OCI-LY7 (cell line): ENCODE results near the gene FLNB. TPM values are rescaled to one million over a fixed set of nuclear protein-coding genes. Genes with fewer than 3 reads are reported as not detected.

Source experiments
- BruUV-seq: library from RNA; stranded (reverse); fragments of 400-500 nt; replicated peaks from 2 replicates; lab custom pipeline; 2021; lab: Mats Ljungman, UMichigan
- CTCF ChIA-PET: fragments of 300-600 bp; sonication (Branson Sonifier 250); formaldehyde crosslinking; loops from one replicate; lab custom pipeline; 2022; ENCODE audit warnings: antibody characterized with exemption; ENCODE audit not compliant: unreplicated experiment; lab: Charles Lee
- POLR2A ChIA-PET: fragments of 300-600 bp; sonication (Branson Sonifier 250); formaldehyde crosslinking; loops from one replicate; lab custom pipeline; 2022; ENCODE audit warnings: antibody characterized with exemption; lab: Charles Lee
- DNase-seq: peaks from one replicate; pipeline ENCODE4 v3.0.0-alpha.2; 2015; ENCODE audit warnings: low spot score
- H2AFZ ChIP-seq: fragments of 200-600 bp; sonication (generic), shearing (Covaris generic); 2 replicates; pipeline ENCODE4 v1.6.1; 2014; ENCODE audit warnings: mild to moderate bottlenecking, antibody characterized with exemption, low read length, moderate library complexity
- H3K27ac ChIP-seq: fragments of 200-600 bp; sonication (generic); 2 replicates; pipeline ENCODE4 v1.5.1; 2014; ENCODE audit warnings: mixed run types, low read depth, mild to moderate bottlenecking, moderate library complexity, low read length, inconsistent platforms; ENCODE audit not compliant: poor library complexity, severe bottlenecking
- H3K36me3 ChIP-seq: fragments of 200-600 bp; sonication (generic); 2 replicates; pipeline ENCODE4 v1.6.1; 2014; ENCODE audit warnings: mild to moderate bottlenecking, antibody characterized with exemption, low read length, moderate library complexity, mixed read lengths; ENCODE audit not compliant: insufficient read depth
- H3K4me1 ChIP-seq: fragments of 200-600 bp; sonication (generic); 2 replicates; pipeline ENCODE4 v1.5.1; 2014; ENCODE audit warnings: mild to moderate bottlenecking, low read length; ENCODE audit not compliant: insufficient read depth, poor library complexity, severe bottlenecking
- H3K4me2 ChIP-seq: fragments of 200-600 bp; sonication (generic); 2 replicates; pipeline ENCODE4 v1.6.1; 2014; ENCODE audit warnings: mild to moderate bottlenecking, low read length
- H3K4me3 ChIP-seq: fragments of 200-600 bp; sonication (generic); 2 replicates; pipeline ENCODE4 v1.5.1; 2014; ENCODE audit warnings: mild to moderate bottlenecking, low read depth, low read length; ENCODE audit not compliant: poor library complexity, severe bottlenecking
- H3K79me2 ChIP-seq: fragments of 200-600 bp; sonication (generic); 2 replicates; pipeline ENCODE4 v1.6.1; 2016; ENCODE audit warnings: low read depth, mild to moderate bottlenecking, low read length, moderate library complexity, mixed read lengths; ENCODE audit not compliant: insufficient read depth
- H3K9me2 ChIP-seq: fragments of 200-600 bp; sonication (generic); 2 replicates; pipeline ENCODE4 v1.6.1; 2016; ENCODE audit warnings: mild to moderate bottlenecking, low read length, mixed read lengths; ENCODE audit not compliant: insufficient read depth
- H3K9me3 ChIP-seq: fragments of 200-600 bp; sonication (generic); 2 replicates; pipeline ENCODE4 v1.6.1; 2014; ENCODE audit warnings: mild to moderate bottlenecking, mixed run types, low read length, mixed read lengths
- H4K20me1 ChIP-seq: fragments of 200-600 bp; sonication (generic); 2 replicates; pipeline ENCODE4 v1.6.1; 2014; ENCODE audit warnings: mild to moderate bottlenecking, antibody characterized with exemption, low read length, moderate library complexity, mixed read lengths; ENCODE audit not compliant: insufficient read depth
- CTCF ChIP-seq: fragments of 200-600 bp; sonication (generic); conservative IDR thresholded peaks from 2 replicates; pipeline ENCODE4 v1.5.1; 2014; ENCODE audit warnings: mild to moderate bottlenecking, antibody characterized with exemption, low read length, moderate library complexity, mixed read lengths
- EZH2phosphoT487 ChIP-seq: fragments of 200-600 bp; sonication (generic); IDR thresholded peaks from 2 replicates; pipeline ENCODE4 v1.6.1; 2018; ENCODE audit warnings: low read depth, borderline replicate concordance, mild to moderate bottlenecking, mixed run types, antibody characterized with exemption, low read length, moderate library complexity, mixed read lengths
- intact Hi-C: fragments of 100-400 bp; cut with micrococcal nuclease; formaldehyde crosslinking; loops from one replicate; pipeline ENCODE4 v1.10.0; 2022; ENCODE audit not compliant: unreplicated experiment
- total RNA-seq, 2 experiments: library from RNA; depleted of rRNA in 1 of 2; stranded (reverse); fragments of >200 nt in 1 of 2; shearing (Covaris generic) in 1 of 2; gene quantifications; 2 replicates each; pipeline ENCODE4 v1.2.3, GENCODE V29; 2014 to 2022

Gene FLNB
- total RNA-seq, 2 experiments from 2014 or later = 29.9 to 39.1 TPM

- intact Hi-C loops = loop anchor here (10.0 kb wide), 1 partner anchor 450 kb away; no protein-coding TSS in a partner anchor
- ChIA-PET POLR2A (interaction anchor here (1.6 kb wide), 1 partner anchor 122 kb away, joined by 3 read pairs; the partner anchor contains the start of genes HTD2 and RPP14), CTCF (no interaction called here)
- no peak overlapping the region for H3K27ac ChIP-seq
- no peaks in the 10 kb centered on the region for H3K9me3 ChIP-seq
- H3K4me2 ChIP-seq = no peak overlapping the region
- no peak overlapping the region for H3K4me3 ChIP-seq
- DNase-seq = no peak
- H4K20me1 ChIP-seq = no peaks in the 10 kb centered on the region
- no peaks in the 10 kb centered on the region for H3K9me2 ChIP-seq
- H2AFZ ChIP-seq = no peak overlapping the region
- TF ChIP-seq CTCF = no peak
- TF ChIP-seq EZH2phosphoT487 = no peak
- no peaks in the 10 kb centered on the region for H3K4me1 ChIP-seq
- H3K79me2 ChIP-seq = no peaks in the 10 kb centered on the region
- no peaks in the 10 kb centered on the region for H3K36me3 ChIP-seq
- BruUV-seq = no TSS peak
Measured at GRCh38 chr3:58184309-58184981, 176.2 kb downstream of the FLNB start.

- BruUV-seq = no TSS peak
- Histone ChIP-seq H3K4me1 (no peaks in the 10 kb centered on the region), H3K27ac (no peak overlapping the region), H3K9me3 (no peaks in the 10 kb centered on the region), H3K4me2 (no peak overlapping the region), H3K36me3 (no peaks in the 10 kb centered on the region), H4K20me1 (no peaks in the 10 kb centered on the region), H3K79me2 (no peaks in the 10 kb centered on the region), H2AFZ (no peak overlapping the region), H3K4me3 (no peak overlapping the region), H3K9me2 (no peaks in the 10 kb centered on the region)
- DNase-seq = no peak
- intact Hi-C loops = loop anchor here (5.0 to 10.0 kb wide), 2 partner anchors 52 to 450 kb away; partner anchors contain the start of gene ABHD6
- POLR2A ChIA-PET = interaction anchor here (1.6 kb wide), 1 partner anchor 121 kb away, joined by 3 read pairs; the partner anchor contains the start of genes HTD2 and RPP14
- CTCF ChIA-PET = no interaction called here
- no peak for TF ChIP-seq EZH2phosphoT487
- no peak for TF ChIP-seq CTCF
Measured at GRCh38 chr3:58184982-58185360, 176.7 kb downstream of the FLNB start.

- Histone ChIP-seq H4K20me1 (no peaks in the 10 kb centered on the region), H3K4me2 (no peak overlapping the region), H2AFZ (no peak overlapping the region), H3K79me2 (no peaks in the 10 kb centered on the region), H3K4me3 (no peak overlapping the region), H3K36me3 (no peaks in the 10 kb centered on the region), H3K4me1 (no peaks in the 10 kb centered on the region), H3K9me3 (no peaks in the 10 kb centered on the region), H3K9me2 (no peaks in the 10 kb centered on the region), H3K27ac (no peak overlapping the region)
- POLR2A ChIA-PET = interaction anchor here (0.6 to 1.7 kb wide), 6 partner anchors 26 to 421 kb away, joined by 3 to 7 read pairs (median 4); partner anchors contain the start of genes HTD2 and RPP14
- DNase-seq = no peak
- intact Hi-C loops = loop anchor here (5.0 to 10.0 kb wide), 2 partner anchors 49 to 447 kb away; partner anchors contain the start of gene ABHD6
- no peak for TF ChIP-seq EZH2phosphoT487
- TF ChIP-seq CTCF = no peak
- CTCF ChIA-PET = interaction anchor here (0.6 to 1.8 kb wide), 6 partner anchors 27 to 119 kb away, joined by 3 to 10 read pairs (median 4); partner anchors contain the start of gene ABHD6
- BruUV-seq = no TSS peak
Measured at GRCh38 chr3:58188173-58188564, 179.9 kb downstream of the FLNB start.
